IPS-NIHi7 (cell line): ENCODE data around the gene PFKM.

Source experiments
- DNase-seq: peaks from one replicate; pipeline ENCODE4 v3.0.0; 2012; ENCODE audit warnings: mixed read lengths; ENCODE audit errors: extremely low spot score

The PFKM gene

DNA sequence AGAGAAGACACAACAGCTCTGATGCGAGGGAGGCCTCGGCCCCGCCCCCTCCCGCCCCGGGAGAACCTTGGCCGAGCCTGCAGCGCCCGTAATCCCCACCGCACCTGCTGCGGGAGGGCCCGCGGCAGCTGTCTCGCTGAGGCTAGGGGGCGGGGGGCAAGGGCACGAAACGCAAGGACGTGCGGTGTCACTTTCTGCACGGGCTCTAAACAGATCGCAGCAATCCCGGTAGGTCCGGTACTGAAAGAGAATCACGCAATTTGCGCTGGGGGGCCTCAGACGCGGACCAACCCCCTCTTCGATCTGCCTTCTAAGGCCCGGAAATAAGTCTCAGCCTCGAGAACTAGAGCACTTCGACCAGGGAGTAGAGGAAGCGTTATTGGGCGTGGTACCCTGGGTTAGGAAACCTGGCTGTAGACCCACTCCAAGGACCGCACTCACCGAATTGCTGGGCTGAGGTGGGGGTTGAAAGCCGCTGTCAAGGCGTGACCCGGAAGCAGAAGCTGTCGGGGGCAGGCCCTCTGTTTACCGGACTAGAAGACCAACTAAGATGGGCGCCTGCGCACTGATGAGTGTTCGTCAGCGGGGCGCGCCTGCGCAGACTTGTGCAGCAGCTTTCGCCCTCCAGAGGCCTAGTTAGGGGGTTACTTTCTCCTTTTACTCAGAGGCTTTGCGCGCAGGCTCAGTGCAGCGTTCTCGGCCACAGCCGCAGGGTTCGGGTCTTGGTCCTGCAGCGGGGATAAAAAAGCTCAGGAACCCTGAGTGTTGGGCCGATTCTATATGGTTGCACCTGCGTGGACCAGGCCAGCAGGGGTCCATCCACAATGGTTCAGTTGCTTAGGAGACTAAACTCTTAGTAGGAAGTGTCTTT, 38.1 kb downstream of the PFKM start, which contains the start of gene ASB8:
TSS of gene ASB8 (minus strand) at position 498 of the 871 bp plus-strand sequence. CDS start 4,019 bp downstream, outside the sequence.
- DNase-seq, result peak; percentile 99

DNA sequence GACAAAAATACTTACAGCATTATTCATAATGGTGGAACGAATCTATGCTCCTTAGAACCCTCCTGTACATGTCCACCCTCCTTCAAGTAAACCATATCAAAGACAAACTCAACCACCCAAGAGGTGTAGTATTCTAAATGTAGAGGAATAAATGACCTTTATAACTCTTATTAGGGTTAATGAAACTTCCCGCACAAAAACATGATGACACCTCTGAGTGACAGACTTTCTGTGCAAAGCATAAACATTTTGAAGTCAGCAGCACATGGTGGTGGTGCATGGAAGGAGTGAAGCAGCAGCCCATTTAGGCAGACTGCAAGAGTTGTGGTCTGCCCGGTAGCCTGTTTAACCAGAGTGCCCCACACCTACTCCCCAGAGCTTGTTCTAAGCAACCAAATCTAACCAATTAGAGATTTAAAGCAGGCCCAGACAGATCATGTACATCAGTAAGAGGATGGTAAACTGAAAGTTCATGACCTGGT, 38.8 kb downstream of the PFKM start:
- DNase-seq, result no peak

DNA sequence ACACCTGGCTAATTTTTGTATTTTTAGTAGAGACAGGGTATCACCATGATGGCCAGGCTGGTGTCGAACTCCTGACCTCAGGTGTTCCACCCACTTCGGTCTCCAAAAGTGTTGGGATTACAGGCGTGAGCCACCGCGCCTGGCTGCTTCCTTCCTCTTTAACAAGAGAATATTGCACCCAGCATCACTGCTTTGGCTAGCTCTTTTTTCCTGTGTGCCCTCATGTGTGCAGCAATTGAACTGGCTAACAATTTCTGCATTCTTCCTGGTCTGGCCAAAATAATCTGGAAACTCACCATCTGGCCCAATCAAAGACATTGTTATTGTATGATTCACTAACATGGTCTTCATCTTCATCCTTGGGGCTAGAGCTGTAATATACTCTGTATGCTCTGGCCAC, 40.9 kb downstream of the PFKM start:
- no peak for DNase-seq

GRCh38 chr12:48160807-48161206, 41.6 kb downstream of the PFKM start:
- DNase-seq, result no peak

- no peak for DNase-seq
These were observed 44.1 kb downstream of the PFKM start for GRCh38 chr12:48163150-48163747.

GRCh38 chr12:48164451-48164850, 45.3 kb downstream of the PFKM start:
- no peak for DNase-seq

- DNase-seq, result peak; percentile 53
These were observed 46.2 kb downstream of the PFKM start for GRCh38 chr12:48165089-48165981.

DNA sequence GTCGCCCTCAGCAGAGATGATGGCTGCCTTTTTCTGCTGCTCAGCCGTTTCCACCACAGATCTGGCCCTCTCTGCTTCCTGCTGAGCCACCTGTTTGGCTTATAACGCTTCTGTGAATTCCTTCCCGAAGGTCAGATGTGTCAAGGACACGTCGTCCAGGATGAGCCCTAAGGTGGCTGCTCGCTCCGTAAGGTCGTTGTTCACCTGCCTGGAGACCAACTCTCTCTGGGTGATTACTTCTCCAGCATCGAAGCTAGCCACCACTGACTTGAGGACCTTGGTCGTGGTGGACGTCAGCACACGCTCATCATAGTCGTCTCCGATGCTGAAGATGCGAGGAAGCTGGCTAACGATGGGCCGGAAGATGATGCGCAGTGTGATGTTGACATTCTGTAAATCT, 49.8 kb downstream of the PFKM start:
- DNase-seq, result no peak

DNA sequence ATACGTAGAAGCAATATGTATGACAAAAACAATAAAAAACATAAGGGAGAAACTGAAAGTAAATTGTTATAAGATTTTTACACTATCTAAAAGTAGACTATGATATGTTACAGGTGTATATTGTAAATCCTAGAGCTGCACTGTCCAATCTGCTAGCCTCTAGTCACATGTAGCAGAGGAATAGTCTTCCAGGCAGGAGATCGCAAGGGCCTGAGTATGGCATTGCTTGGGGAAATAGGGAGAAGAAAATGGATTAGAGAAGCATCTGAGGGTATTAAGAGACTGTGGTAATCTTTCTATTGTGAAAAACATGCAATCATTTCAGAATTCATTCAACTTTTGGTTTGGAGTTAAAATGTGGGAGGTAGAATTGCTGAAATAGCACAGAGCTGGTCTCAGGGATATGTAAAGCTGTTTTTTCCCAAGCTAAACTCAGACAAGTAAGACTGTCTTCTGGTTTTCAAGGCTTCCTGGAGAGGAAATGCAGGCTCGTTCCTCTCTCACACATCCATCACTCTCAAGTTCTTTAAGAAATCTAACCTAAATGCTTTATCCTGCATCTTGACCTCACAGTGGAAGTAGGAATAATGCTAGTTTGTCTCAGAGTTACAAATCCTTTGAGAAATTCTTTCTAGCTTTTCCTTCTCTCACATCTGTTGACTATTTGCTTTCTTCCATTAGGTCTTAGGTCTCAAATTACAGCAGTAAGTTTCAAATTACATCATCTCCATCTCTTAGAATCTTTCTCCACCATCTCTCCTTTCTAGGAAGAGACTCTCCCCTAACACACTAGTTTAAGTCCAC, 56.7 kb downstream of the PFKM start:
- DNase-seq, result no peak

GRCh38 chr12:48176417-48176751, 57.2 kb downstream of the PFKM start:
- no peak for DNase-seq

GRCh38 chr12:48177982-48178381, 58.8 kb downstream of the PFKM start:
- no peak for DNase-seq

GRCh38 chr12:48179466-48179865, 60.3 kb downstream of the PFKM start:
- DNase-seq, result no peak

- no peak for DNase-seq
These were observed 61.3 kb downstream of the PFKM start for GRCh38 chr12:48180424-48180823.

GRCh38 chr12:48180857-48181495, 61.8 kb downstream of the PFKM start:
- no peak for DNase-seq

- no peak for DNase-seq
These were observed 63.5 kb downstream of the PFKM start for GRCh38 chr12:48182631-48183030.

DNA sequence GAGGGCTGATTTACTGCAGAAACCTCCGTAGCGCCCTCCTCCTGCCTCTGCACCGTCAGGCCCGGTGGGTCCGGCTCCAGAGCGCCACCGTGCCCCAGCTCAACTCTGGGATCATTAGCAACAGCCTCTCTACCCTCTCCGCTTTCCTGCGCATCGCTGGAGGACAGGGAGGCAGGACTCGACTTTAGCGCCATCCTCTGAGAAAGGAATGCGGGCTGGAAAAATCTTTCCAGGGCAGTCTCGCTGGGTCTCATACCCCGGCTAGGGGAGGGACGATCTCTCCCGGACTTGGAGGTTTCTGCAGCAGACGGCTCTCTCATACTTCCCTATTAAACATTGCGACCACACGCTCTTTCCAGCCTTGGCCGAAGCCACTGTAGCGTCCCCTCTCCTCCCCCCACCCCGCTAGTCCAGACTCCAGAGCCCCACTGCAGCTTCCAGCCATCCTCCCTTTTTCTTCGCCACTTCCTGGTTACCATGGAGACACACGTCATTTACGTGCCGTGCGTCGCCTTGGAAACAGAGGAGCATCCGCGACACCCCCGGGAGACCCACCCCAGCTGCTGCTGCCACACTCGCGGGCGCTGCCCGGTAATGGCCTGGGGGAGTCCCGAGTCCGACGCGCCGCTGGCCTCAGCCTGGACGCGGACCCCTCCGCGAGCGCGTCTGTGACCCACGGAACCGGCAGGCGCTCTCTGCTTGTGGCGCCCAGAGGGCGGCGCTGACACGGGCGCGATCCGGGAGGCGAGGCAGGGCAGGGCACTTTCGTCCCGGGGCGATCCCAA, 64.1 kb downstream of the PFKM start, which contains the start of gene CCDC184:
TSS of gene CCDC184 (plus strand) at position 554 of the 785 bp plus-strand sequence. CDS start 479 bp downstream, outside the sequence.
- DNase-seq, result peak; percentile 77

- no peak for DNase-seq
These were observed 64.8 kb downstream of the PFKM start for GRCh38 chr12:48183876-48184548.

- DNase-seq, result no peak
These were observed 65.4 kb downstream of the PFKM start for GRCh38 chr12:48184549-48184922.

GRCh38 chr12:48185181-48185919, 66.2 kb downstream of the PFKM start:
- DNase-seq, result no peak
